ENCODE data around the gene MRPS23.

The MRPS23 gene

GRCh38 chr17:57835333-57835900, 14.4 kb downstream of the MRPS23 start:
- Histone ChIP-seq H3K9me3 (ENCODE audit: control insufficient read depth in 1 of 2, low read length in 2 of 2) (no peaks in the 10 kb centered on the region), H3K4me3 (ENCODE audit: low read depth in 1 of 2, low read length in 2 of 2) (no peak overlapping the region), H3K9ac (ENCODE audit: low read depth in 1 of 2, low read length in 2 of 2) (no peak overlapping the region), H3K27ac (ENCODE audit: low read depth, low read length) (no peak overlapping the region), H3K36me3 (ENCODE audit: control insufficient read depth in 1 of 2, insufficient read depth in 2 of 2, low read length in 2 of 2) (peaks cover 13 to 24% of the 10 kb centered on the region in 2 donors), H3K27me3 (ENCODE audit: control insufficient read depth in 1 of 2, insufficient read depth in 2 of 2, low read length in 2 of 2) (no peaks in the 10 kb centered on the region), H3K4me1 (ENCODE audit: control insufficient read depth in 1 of 2, insufficient read depth in 2 of 2, low read length in 2 of 2) (peaks cover 9 to 10% of the 10 kb centered on the region in 2 donors)

- peaks cover 9 to 10% of the 10 kb centered on the region in 2 donors for H3K4me1 ChIP-seq (ENCODE audit: control insufficient read depth in 1 of 2, insufficient read depth in 2 of 2, low read length in 2 of 2)
Observed at GRCh38 chr17:57834146-57834741, 15.6 kb downstream of the MRPS23 start.

GRCh38 chr17:57833179-57833939, 16.5 kb downstream of the MRPS23 start:
- Histone ChIP-seq H3K9ac (ENCODE audit: low read depth in 1 of 2, low read length in 2 of 2) (peak overlapping the region; percentile 41 to 49), H3K4me1 (ENCODE audit: control insufficient read depth in 1 of 2, insufficient read depth in 2 of 2, low read length in 2 of 2) (peaks cover 9 to 10% of the 10 kb centered on the region in 2 donors), H3K27ac (ENCODE audit: low read depth, low read length) (peak overlapping the region; percentile 30), H3K4me3 (ENCODE audit: low read depth in 1 of 2, low read length in 2 of 2) (peak overlapping the region; percentile 69 to 70), H3K36me3 (ENCODE audit: control insufficient read depth in 1 of 2, insufficient read depth in 2 of 2, low read length in 2 of 2) (peaks cover 5 to 6% of the 10 kb centered on the region in 2 donors), H3K27me3 (ENCODE audit: control insufficient read depth in 1 of 2, insufficient read depth in 2 of 2, low read length in 2 of 2) (no peaks in the 10 kb centered on the region), H3K9me3 (ENCODE audit: control insufficient read depth in 1 of 2, low read length in 2 of 2) (no peaks in the 10 kb centered on the region)

More at GRCh38 chr17:57834146-57834741, 15.6 kb downstream of the MRPS23 start:
- Histone ChIP-seq H3K4me3 (ENCODE audit: low read depth in 1 of 2, low read length in 2 of 2) (no peak overlapping the region), H3K27ac (ENCODE audit: low read depth, low read length) (no peak overlapping the region), H3K36me3 (ENCODE audit: control insufficient read depth in 1 of 2, insufficient read depth in 2 of 2, low read length in 2 of 2) (peaks cover 9 to 14% of the 10 kb centered on the region in 2 donors), H3K9me3 (ENCODE audit: control insufficient read depth in 1 of 2, low read length in 2 of 2) (no peaks in the 10 kb centered on the region), H3K9ac (ENCODE audit: low read depth in 1 of 2, low read length in 2 of 2) (no peak overlapping the region), H3K27me3 (ENCODE audit: control insufficient read depth in 1 of 2, insufficient read depth in 2 of 2, low read length in 2 of 2) (no peaks in the 10 kb centered on the region)

- Histone ChIP-seq H3K9ac (ENCODE audit: low read depth in 1 of 2, low read length in 2 of 2) (peak overlapping the region; percentile 41 to 49), H3K9me3 (ENCODE audit: control insufficient read depth in 1 of 2, low read length in 2 of 2) (no peaks in the 10 kb centered on the region), H3K27me3 (ENCODE audit: control insufficient read depth in 1 of 2, insufficient read depth in 2 of 2, low read length in 2 of 2) (no peaks in the 10 kb centered on the region), H3K27ac (ENCODE audit: low read depth, low read length) (peak overlapping the region; percentile 30), H3K36me3 (ENCODE audit: control insufficient read depth in 1 of 2, insufficient read depth in 2 of 2, low read length in 2 of 2) (peaks cover 3 to 5% of the 10 kb centered on the region in 2 donors), H3K4me3 (ENCODE audit: low read depth in 1 of 2, low read length in 2 of 2) (peak overlapping the region; percentile 69 to 70), H3K4me1 (ENCODE audit: control insufficient read depth in 1 of 2, insufficient read depth in 2 of 2, low read length in 2 of 2) (peaks cover 9 to 10% of the 10 kb centered on the region in 2 donors)
Observed at GRCh38 chr17:57832314-57833178, 17.3 kb downstream of the MRPS23 start.

GRCh38 chr17:57830880-57831279, 19.0 kb downstream of the MRPS23 start:
- Histone ChIP-seq H3K4me1 (ENCODE audit: control insufficient read depth in 1 of 2, insufficient read depth in 2 of 2, low read length in 2 of 2) (peaks cover 9 to 10% of the 10 kb centered on the region in 2 donors), H3K27me3 (ENCODE audit: control insufficient read depth in 1 of 2, insufficient read depth in 2 of 2, low read length in 2 of 2) (no peaks in the 10 kb centered on the region), H3K9ac (ENCODE audit: low read depth in 1 of 2, low read length in 2 of 2) (no peak overlapping the region), H3K9me3 (ENCODE audit: control insufficient read depth in 1 of 2, low read length in 2 of 2) (no peaks in the 10 kb centered on the region), H3K27ac (ENCODE audit: low read depth, low read length) (no peak overlapping the region), H3K4me3 (ENCODE audit: low read depth in 1 of 2, low read length in 2 of 2) (no peak overlapping the region), H3K36me3 (ENCODE audit: control insufficient read depth in 1 of 2, insufficient read depth in 2 of 2, low read length in 2 of 2) (no peaks in the 10 kb centered on the region)

- no peaks in the 10 kb centered on the region for H3K36me3 ChIP-seq (ENCODE audit: control insufficient read depth in 1 of 2, insufficient read depth in 2 of 2, low read length in 2 of 2)
- H3K4me1 ChIP-seq (ENCODE audit: control insufficient read depth in 1 of 2, insufficient read depth in 2 of 2, low read length in 2 of 2) = no peaks in the 10 kb centered on the region
- H3K9me3 ChIP-seq (ENCODE audit: control insufficient read depth in 1 of 2, low read length in 2 of 2) = no peaks in the 10 kb centered on the region
- no peaks in the 10 kb centered on the region for H3K27me3 ChIP-seq (ENCODE audit: control insufficient read depth in 1 of 2, insufficient read depth in 2 of 2, low read length in 2 of 2)
- H3K27ac ChIP-seq (ENCODE audit: low read depth, low read length) = no peak overlapping the region
- H3K9ac ChIP-seq (ENCODE audit: low read depth in 1 of 2, low read length in 2 of 2) = no peak overlapping the region
- H3K4me3 ChIP-seq (ENCODE audit: low read depth in 1 of 2, low read length in 2 of 2) = no peak overlapping the region
Observed at GRCh38 chr17:57823469-57824401, 26.1 kb downstream of the MRPS23 start.

- H3K27ac ChIP-seq (ENCODE audit: low read depth, low read length) = no peak overlapping the region
Observed at GRCh38 chr17:57819867-57820266, 30.0 kb downstream of the MRPS23 start.

GRCh38 chr17:57819285-57819684, 30.6 kb downstream of the MRPS23 start:
- H3K36me3 ChIP-seq (ENCODE audit: control insufficient read depth in 1 of 2, insufficient read depth in 2 of 2, low read length in 2 of 2) = no peaks in the 10 kb centered on the region
- no peaks in the 10 kb centered on the region for H3K4me1 ChIP-seq (ENCODE audit: control insufficient read depth in 1 of 2, insufficient read depth in 2 of 2, low read length in 2 of 2)

More at GRCh38 chr17:57819867-57820266, 30.0 kb downstream of the MRPS23 start:
- Histone ChIP-seq H3K4me1 (ENCODE audit: control insufficient read depth in 1 of 2, insufficient read depth in 2 of 2, low read length in 2 of 2) (no peaks in the 10 kb centered on the region), H3K4me3 (ENCODE audit: low read depth in 1 of 2, low read length in 2 of 2) (no peak overlapping the region), H3K9ac (ENCODE audit: low read depth in 1 of 2, low read length in 2 of 2) (no peak overlapping the region), H3K27me3 (ENCODE audit: control insufficient read depth in 1 of 2, insufficient read depth in 2 of 2, low read length in 2 of 2) (peaks cover 0 to 3% of the 10 kb centered on the region in 2 donors), H3K36me3 (ENCODE audit: control insufficient read depth in 1 of 2, insufficient read depth in 2 of 2, low read length in 2 of 2) (no peaks in the 10 kb centered on the region), H3K9me3 (ENCODE audit: control insufficient read depth in 1 of 2, low read length in 2 of 2) (no peaks in the 10 kb centered on the region)

GRCh38 chr17:57818066-57818465, 31.8 kb downstream of the MRPS23 start:
- Histone ChIP-seq H3K9me3 (ENCODE audit: control insufficient read depth in 1 of 2, low read length in 2 of 2) (no peaks in the 10 kb centered on the region), H3K27ac (ENCODE audit: low read depth, low read length) (no peak overlapping the region), H3K4me3 (ENCODE audit: low read depth in 1 of 2, low read length in 2 of 2) (no peak overlapping the region), H3K27me3 (ENCODE audit: control insufficient read depth in 1 of 2, insufficient read depth in 2 of 2, low read length in 2 of 2) (peaks cover 0 to 3% of the 10 kb centered on the region in 2 donors), H3K4me1 (ENCODE audit: control insufficient read depth in 1 of 2, insufficient read depth in 2 of 2, low read length in 2 of 2) (no peaks in the 10 kb centered on the region), H3K36me3 (ENCODE audit: control insufficient read depth in 1 of 2, insufficient read depth in 2 of 2, low read length in 2 of 2) (no peaks in the 10 kb centered on the region), H3K9ac (ENCODE audit: low read depth in 1 of 2, low read length in 2 of 2) (no peak overlapping the region)

More at GRCh38 chr17:57819285-57819684, 30.6 kb downstream of the MRPS23 start:
- Histone ChIP-seq H3K9me3 (ENCODE audit: control insufficient read depth in 1 of 2, low read length in 2 of 2) (no peaks in the 10 kb centered on the region), H3K27ac (ENCODE audit: low read depth, low read length) (no peak overlapping the region), H3K9ac (ENCODE audit: low read depth in 1 of 2, low read length in 2 of 2) (no peak overlapping the region), H3K4me3 (ENCODE audit: low read depth in 1 of 2, low read length in 2 of 2) (no peak overlapping the region), H3K27me3 (ENCODE audit: control insufficient read depth in 1 of 2, insufficient read depth in 2 of 2, low read length in 2 of 2) (peaks cover 0 to 3% of the 10 kb centered on the region in 2 donors)
